Right lobe of liver (tissue), 6 donors: ENCODE results near the gene PTH2. TPM values are rescaled to one million over a fixed set of nuclear protein-coding genes. Genes with fewer than 3 reads are reported as not detected.
"Not testable (repeated sequence)": the region's sequence is repeated elsewhere in the genome, so short reads cannot be mapped to it uniquely, and the experiment has no call there.

Source experiments
- ATAC-seq, 4 donors: fragments of 200-7000 bp; cut with Tn5 transposase; one replicate each; pipeline ENCODE4 v1.9.1; 2020; ENCODE audit warnings: mild to moderate bottlenecking in 4 of 4, moderate library complexity in 4 of 4
- DNase-seq, 3 donors: peaks; one replicate each; pipeline ENCODE4 v3.0.0-alpha.2; 2020
- H3K27ac ChIP-seq, 3 donors: fragments of 200-600 bp; one replicate each; pipeline ENCODE4 v1.8.0; 2022
- H3K27me3 ChIP-seq, 2 donors: fragments of 200-600 bp; one replicate each; pipeline ENCODE4 v1.8.0; 2022
- H3K36me3 ChIP-seq, 4 donors: fragments of 200-600 bp; sonication (generic) in 1 of 4; one replicate each; pipeline versions ENCODE4 v1.5.1 to v1.8.0; 2017 to 2022; ENCODE audit warnings: control low read depth in 1 of 4
- H3K4me1 ChIP-seq, 4 donors: fragments of 200-600 bp; sonication (generic) in 1 of 4; one replicate each; pipeline versions ENCODE4 v1.5.1 to v1.8.0; 2017 to 2022; ENCODE audit warnings: control low read depth in 1 of 4
- H3K4me3 ChIP-seq, 3 donors: fragments of 200-600 bp; one replicate each; pipeline ENCODE4 v1.8.0; 2022
- H3K9me3 ChIP-seq, 4 donors: fragments of 200-600 bp; sonication (generic) in 1 of 4; one replicate each; pipeline versions ENCODE4 v1.5.1 to v1.8.0; 2017 to 2022; ENCODE audit warnings: control low read depth in 1 of 4
- POLR2A ChIP-seq: fragments of 450-650 bp; IDR thresholded peaks from one replicate; pipeline ENCODE4 v1.6.1; 2017; ENCODE audit warnings: antibody characterized with exemption, mild to moderate bottlenecking
- WGBS: methylation state at CpG from one replicate; pipeline ENCODE4 v1.1.6; 2018; ENCODE audit warnings: low coverage, low lambda C conversion rate; ENCODE audit not compliant: insufficient coverage; ENCODE audit errors: missing lambda C conversion rate; 5-methylcytosine and 5-hydroxymethylcytosine counted together
- intact Hi-C, 2 donors: fragments of 100-400 bp; cut with DNase I; formaldehyde crosslinking; loops; one replicate each; pipeline versions ENCODE4 v1.11.2 to v1.14.1; 2022
- total RNA-seq, 6 experiments: library from RNA; depleted of rRNA in 2 of 6; stranded (reverse); fragments of >200 nt in 2 of 6; fragmentation: NEBNext Ultra II Directional in 3 of 6; extraction: Animal tissue kit (Norgen Biotek cat#: 25700) in 3 of 6; gene quantifications; one replicate each; pipeline versions ENCODE4 v1.1.0 to v1.2.4, GENCODE V29; 2016 to 2023
- TF ChIP-seq, protein P1 (sequence below), 4 donors: fragments of 200-600 bp in 3 of 4; fragments of 450-650 bp in 1 of 4; IDR thresholded peaks; one replicate each; pipeline versions ENCODE4 v1.5.1 to v1.8.0; 2016 to 2022; ENCODE audit warnings: antibody characterized with exemption in 4 of 4, mild to moderate bottlenecking in 2 of 4
- donor health status: DM: no; HTN: yes; CAD: no.
- donor health status: DM: no; HTN: no; CAD: no.
- donor health status: DM: no; HTN: no; CAD: no.
- donor health status: DM: no; HTN: yes; CAD: no.
- donor health status: DM: no; HTN: yes; CAD: no.

Gene PTH2
- total RNA-seq, 6 experiments from 2014 or later, result not detected

DNA sequence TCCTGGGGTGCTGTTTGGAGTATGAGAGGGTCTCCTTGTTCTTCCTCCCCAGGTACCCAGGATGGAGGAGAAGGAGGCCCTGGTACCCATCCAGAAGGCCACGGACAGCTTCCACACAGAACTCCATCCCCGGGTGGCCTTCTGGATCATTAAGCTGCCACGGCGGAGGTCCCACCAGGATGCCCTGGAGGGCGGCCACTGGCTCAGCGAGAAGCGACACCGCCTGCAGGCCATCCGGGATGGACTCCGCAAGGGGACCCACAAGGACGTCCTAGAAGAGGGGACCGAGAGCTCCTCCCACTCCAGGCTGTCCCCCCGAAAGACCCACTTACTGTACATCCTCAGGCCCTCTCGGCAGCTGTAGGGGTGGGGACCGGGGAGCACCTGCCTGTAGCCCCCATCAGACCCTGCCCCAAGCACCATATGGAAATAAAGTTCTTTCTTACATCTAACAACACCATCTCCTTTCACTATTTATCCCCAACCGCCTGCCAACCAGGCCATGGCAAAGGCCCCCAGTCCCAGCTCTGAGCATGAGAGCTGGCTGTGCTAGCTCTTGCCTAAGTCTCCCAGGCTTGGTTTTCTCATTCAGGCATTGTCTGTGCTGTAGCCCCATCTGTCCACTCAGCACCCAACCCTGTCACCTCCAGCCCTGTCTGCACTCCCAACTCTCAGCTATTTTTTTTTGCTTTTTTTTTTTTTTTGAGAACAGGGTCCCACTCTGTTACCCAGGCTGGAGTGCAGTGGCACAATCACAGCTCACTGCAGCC lies 48.4 kb downstream of the PTH2 start:
- DNase-seq, result no peak
- Histone ChIP-seq H3K9me3 (no peaks in the 10 kb centered on the region), H3K27ac (no peak overlapping the region), H3K36me3 (no peaks in the 10 kb centered on the region), H3K4me1 (no peaks in the 10 kb centered on the region), H3K4me3 (no peak overlapping the region), H3K27me3 (no peaks in the 10 kb centered on the region)
- 100% methylated on average over 1 of the region's 16 CpGs for WGBS
- ATAC-seq, result no peak
- TF ChIP-seq POLR2A, result no peak
- TF ChIP-seq, protein P1, sequence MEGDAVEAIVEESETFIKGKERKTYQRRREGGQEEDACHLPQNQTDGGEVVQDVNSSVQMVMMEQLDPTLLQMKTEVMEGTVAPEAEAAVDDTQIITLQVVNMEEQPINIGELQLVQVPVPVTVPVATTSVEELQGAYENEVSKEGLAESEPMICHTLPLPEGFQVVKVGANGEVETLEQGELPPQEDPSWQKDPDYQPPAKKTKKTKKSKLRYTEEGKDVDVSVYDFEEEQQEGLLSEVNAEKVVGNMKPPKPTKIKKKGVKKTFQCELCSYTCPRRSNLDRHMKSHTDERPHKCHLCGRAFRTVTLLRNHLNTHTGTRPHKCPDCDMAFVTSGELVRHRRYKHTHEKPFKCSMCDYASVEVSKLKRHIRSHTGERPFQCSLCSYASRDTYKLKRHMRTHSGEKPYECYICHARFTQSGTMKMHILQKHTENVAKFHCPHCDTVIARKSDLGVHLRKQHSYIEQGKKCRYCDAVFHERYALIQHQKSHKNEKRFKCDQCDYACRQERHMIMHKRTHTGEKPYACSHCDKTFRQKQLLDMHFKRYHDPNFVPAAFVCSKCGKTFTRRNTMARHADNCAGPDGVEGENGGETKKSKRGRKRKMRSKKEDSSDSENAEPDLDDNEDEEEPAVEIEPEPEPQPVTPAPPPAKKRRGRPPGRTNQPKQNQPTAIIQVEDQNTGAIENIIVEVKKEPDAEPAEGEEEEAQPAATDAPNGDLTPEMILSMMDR (IDR thresholded peaks at IDR 0.05), result no peak
- intact Hi-C loops, result no loop called here

DNA sequence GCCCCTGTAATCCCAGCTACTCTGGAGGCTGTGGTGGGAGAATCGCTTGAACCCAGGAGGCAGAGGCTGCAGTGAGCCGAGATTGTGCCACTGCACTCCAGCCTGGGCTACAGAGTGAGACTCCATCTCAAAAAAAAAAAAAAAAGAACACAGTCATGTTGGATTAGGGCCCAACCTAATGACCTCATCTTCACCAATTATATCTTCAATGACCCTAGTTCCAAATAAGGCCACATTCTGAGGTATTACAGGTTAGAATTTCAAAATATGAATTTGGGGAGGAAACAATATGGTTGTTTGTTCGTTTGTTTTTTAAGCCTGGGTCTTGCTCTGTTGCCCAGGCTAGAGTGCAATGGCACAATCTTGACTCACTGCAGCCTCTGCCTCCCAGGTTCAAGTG lies 50.1 kb downstream of the PTH2 start:
- H3K4me1 ChIP-seq, DNase-seq, H3K36me3 ChIP-seq, H3K27ac ChIP-seq, intact Hi-C loops, H3K9me3 ChIP-seq, H3K4me3 ChIP-seq, H3K27me3 ChIP-seq, ATAC-seq: not testable (repeated sequence)
- 56% methylated on average over 3 of the region's 3 CpGs for WGBS

Other genes starting within 250 kb of the PTH2 start
- gene SLC6A16, start 98.2 kb downstream of the PTH2 start, total RNA-seq, result 1 to 10 TPM in 4 of 6 experiments, under 1 TPM in 2; 0.25 to 4.6 (median 2.4) TPM
- 1 to 10 TPM; 1.1 to 5.0 (median 3.5) TPM for gene CD37, start 88.0 kb downstream of the PTH2 start, total RNA-seq
- gene TEAD2, start 61.0 kb downstream of the PTH2 start, total RNA-seq, result 1 to 10 TPM; 3.3 to 8.9 (median 5.3) TPM
- not detected for gene DKKL1, start 59.6 kb downstream of the PTH2 start, total RNA-seq
- gene KASH5, start 35.2 kb downstream of the PTH2 start, total RNA-seq, result under 1 TPM in 1 of 6 experiments, not detected in 5; 0.32 TPM
- gene GFY, start 1.9 kb upstream of the PTH2 start, total RNA-seq, result not detected
- under 1 TPM in 1 of 6 experiments, not detected in 5; 0.13 TPM for gene SLC17A7, start 18.1 kb upstream of the PTH2 start, total RNA-seq
- 10 to 100 TPM; 37.4 to 57.7 (median 43.4) TPM for gene PIH1D1, start 28.4 kb upstream of the PTH2 start, total RNA-seq
- gene ALDH16A1, start 29.8 kb upstream of the PTH2 start, total RNA-seq, result 10 to 100 TPM; 14.4 to 29.6 (median 19.8) TPM
- 1 to 10 TPM in 5 of 6 experiments, under 1 TPM in 1; 0.80 to 4.4 (median 2.3) TPM for gene FLT3LG, start 50.8 kb upstream of the PTH2 start, total RNA-seq
- gene RPL13A, start 64.2 kb upstream of the PTH2 start, total RNA-seq, result 100 to 1,000 TPM; 675 to 992 (median 801) TPM
- 1,000 to 10,000 TPM in 2 of 6 experiments, 100 to 1,000 TPM in 4; 417 to 1,739 (median 617) TPM for gene RPS11, start 73.0 kb upstream of the PTH2 start, total RNA-seq
- 100 to 1,000 TPM; 123 to 335 (median 245) TPM for gene FCGRT, start 89.2 kb upstream of the PTH2 start, total RNA-seq
- gene RCN3, start 104.6 kb upstream of the PTH2 start, total RNA-seq, result 10 to 100 TPM in 3 of 6 experiments, 1 to 10 TPM in 3; 5.3 to 18.0 (median 10.9) TPM
- gene NOSIP, start 157.1 kb upstream of the PTH2 start, total RNA-seq, result 10 to 100 TPM; 16.2 to 31.9 (median 23.2) TPM
- gene PRRG2, start 157.9 kb upstream of the PTH2 start, total RNA-seq, result 1 to 10 TPM; 2.5 to 5.9 (median 3.1) TPM
- 1 to 10 TPM; 4.0 to 8.5 (median 5.5) TPM for gene PRR12, start 167.7 kb upstream of the PTH2 start, total RNA-seq
- 10 to 100 TPM in 5 of 6 experiments, 1 to 10 TPM in 1; 8.5 to 16.4 (median 11.5) TPM for gene RRAS, start 216.7 kb upstream of the PTH2 start, total RNA-seq
- gene SCAF1, start 218.8 kb upstream of the PTH2 start, total RNA-seq, result 10 to 100 TPM; 14.6 to 33.0 (median 27.3) TPM
- 10 to 100 TPM; 29.6 to 41.8 (median 35.3) TPM for gene IRF3, start 242.4 kb upstream of the PTH2 start, total RNA-seq
- 10 to 100 TPM in 4 of 6 experiments, 1 to 10 TPM in 2; 4.5 to 11.6 (median 10.5) TPM for gene BCL2L12, start 242.5 kb upstream of the PTH2 start, total RNA-seq